Measurements from ENCODE around the gene ZNF76. TPM values are rescaled to one million over a fixed set of nuclear protein-coding genes. Genes with fewer than 3 reads are reported as not detected.

The ZNF76 gene
- total and polyA plus RNA-seq, 2 of the 13 experiments (the other 11 are each of a cell fraction or from before 2014, with no cell fraction given), result 13.2 to 26.4 TPM

GRCh38 chr6:35330541-35331119 lies 71.1 kb downstream of the ZNF76 start:
- ATAC-seq, result no peak
- in situ Hi-C loops (cut with HindIII; ENCODE audit: extremely low pct_ligation_motif_present, low pct_unique_long_range_greater_than_20kb) (loop anchor here (5.0 kb wide), 1 partner anchor 33 kb away; the partner anchor contains the start of gene DEF6), intact Hi-C loops (cut with micrococcal nuclease; ENCODE audit: unreplicated experiment) (no loop called here)
- H3K27me3 ChIP-seq (ENCODE audit: control insufficient read depth in 1 of 2, insufficient read depth in 2 of 2, low read length in 2 of 2), result no peaks in the 10 kb centered on the region
- H3K9ac ChIP-seq (ENCODE audit: insufficient read depth, low read depth, low read length), result no peak overlapping the region
- no peaks in the 10 kb centered on the region for H3K9me3 ChIP-seq (ENCODE audit: low read length)
- no peak overlapping the region for H3K4me3 ChIP-seq (replicated peaks in 1 of 3; ENCODE audit: insufficient read depth in 1 of 3, low read depth in 2 of 3, low read length in 3 of 3)
- no peak overlapping the region for H2AFZ ChIP-seq (ENCODE audit: low read length)
- peaks cover 53% of the 10 kb centered on the region for H3K4me1 ChIP-seq (ENCODE audit: insufficient read depth, low read length)
- H4K20me1 ChIP-seq (ENCODE audit: insufficient read depth, low read length), result no peaks in the 10 kb centered on the region
- no peaks in the 10 kb centered on the region for H3K79me2 ChIP-seq (ENCODE audit: insufficient read depth, low read length)
- H3K36me3 ChIP-seq (replicated peaks in 1 of 2; ENCODE audit: control insufficient read depth in 1 of 2, insufficient read depth in 2 of 2, low read length in 2 of 2), result no peaks in the 10 kb centered on the region
- no peak for DNase-seq (ENCODE audit: low spot score)
- TF ChIP-seq ZNF407 (CRISPR knock-in tag; IDR thresholded peaks at IDR 0.05; ENCODE audit: not compliant biosample characterization) (no peak), GZF1 (CRISPR knock-in tag; IDR thresholded peaks at IDR 0.05) (no peak)
- BruUV-seq (replicated peaks), result no TSS peak
- ChIA-PET CTCF (ENCODE audit: low intra/inter-chr PET ratio, low total read pairs) (no interaction called here), POLR2A (interaction anchor here (1.2 kb wide), 1 partner anchor 12 kb away, joined by 5 read pairs; no protein-coding TSS in a partner anchor)
- no peak overlapping the region for H3K4me2 ChIP-seq (ENCODE audit: low read depth, low read length)
- no peak overlapping the region for H3K27ac ChIP-seq (ENCODE audit: extremely low read length, insufficient read depth, low read length)
- WGBS (ENCODE audit: low lambda C conversion rate), result 69% methylated on average over 9 of the region's 9 CpGs
- no peak for FAIRE-seq
